ENCODE measurements around the gene FDX1.

The FDX1 gene

DNA sequence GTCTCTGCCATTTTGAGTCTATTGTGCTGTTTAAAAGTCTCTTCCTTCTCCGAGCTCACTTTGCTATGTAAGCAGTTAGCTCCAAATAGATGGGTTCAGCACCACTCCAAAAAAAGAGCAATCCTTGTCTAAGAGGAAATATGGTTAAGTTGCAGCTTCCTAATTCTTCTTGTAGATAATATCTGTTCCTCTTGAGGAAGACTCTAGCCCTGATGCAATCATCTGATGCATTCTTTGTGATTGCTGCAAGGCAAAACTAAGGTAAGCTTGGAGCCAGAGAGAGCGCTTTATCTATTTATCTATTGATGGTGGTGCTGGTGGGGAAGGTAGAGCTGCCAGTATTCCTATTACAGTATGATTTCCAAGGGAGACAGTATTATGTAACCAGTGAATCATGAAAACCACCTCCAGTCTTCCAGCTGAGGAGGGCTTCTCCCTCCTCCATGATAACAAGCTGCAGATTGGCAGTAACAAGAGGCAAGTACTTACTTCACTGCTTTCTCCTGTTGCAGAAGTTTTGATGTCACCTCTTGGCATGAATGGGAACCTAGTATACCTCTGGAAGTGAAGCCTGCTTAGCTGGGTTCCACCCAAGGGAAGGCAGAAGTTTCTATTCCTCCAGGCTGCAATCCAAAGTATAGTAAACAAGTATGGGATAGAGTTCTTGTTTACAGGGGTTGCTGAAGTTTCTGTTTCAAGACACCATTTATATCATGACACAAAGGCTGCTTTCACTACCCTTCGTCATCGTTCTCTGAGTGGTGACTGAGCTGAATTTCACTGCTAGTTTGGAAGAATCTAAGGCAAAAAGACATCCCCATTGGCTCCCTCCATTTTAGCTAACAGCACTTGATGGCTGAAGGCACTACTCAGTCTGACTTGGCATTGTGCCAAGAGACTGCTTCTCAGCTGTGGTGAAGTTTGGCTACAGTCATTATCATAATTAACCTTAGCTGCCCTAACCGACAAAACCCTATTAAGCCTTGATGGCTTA, 49.7 kb downstream of the FDX1 start:
- TF ChIP-seq POLR2AphosphoS5 (IDR thresholded peaks at IDR 0.05; ENCODE audit: low read depth) (peak; percentile 31; the same call in 1 of the 2 replicates), GABPA (IDR thresholded peaks at IDR 0.05; ENCODE audit: low read depth) (no peak), SPI1 (IDR thresholded peaks at IDR 0.05; ENCODE audit: borderline replicate concordance, low read depth) (peak; percentile 35; the same call in 1 of the 2 replicates)
- TF ChIP-seq, protein P1, sequence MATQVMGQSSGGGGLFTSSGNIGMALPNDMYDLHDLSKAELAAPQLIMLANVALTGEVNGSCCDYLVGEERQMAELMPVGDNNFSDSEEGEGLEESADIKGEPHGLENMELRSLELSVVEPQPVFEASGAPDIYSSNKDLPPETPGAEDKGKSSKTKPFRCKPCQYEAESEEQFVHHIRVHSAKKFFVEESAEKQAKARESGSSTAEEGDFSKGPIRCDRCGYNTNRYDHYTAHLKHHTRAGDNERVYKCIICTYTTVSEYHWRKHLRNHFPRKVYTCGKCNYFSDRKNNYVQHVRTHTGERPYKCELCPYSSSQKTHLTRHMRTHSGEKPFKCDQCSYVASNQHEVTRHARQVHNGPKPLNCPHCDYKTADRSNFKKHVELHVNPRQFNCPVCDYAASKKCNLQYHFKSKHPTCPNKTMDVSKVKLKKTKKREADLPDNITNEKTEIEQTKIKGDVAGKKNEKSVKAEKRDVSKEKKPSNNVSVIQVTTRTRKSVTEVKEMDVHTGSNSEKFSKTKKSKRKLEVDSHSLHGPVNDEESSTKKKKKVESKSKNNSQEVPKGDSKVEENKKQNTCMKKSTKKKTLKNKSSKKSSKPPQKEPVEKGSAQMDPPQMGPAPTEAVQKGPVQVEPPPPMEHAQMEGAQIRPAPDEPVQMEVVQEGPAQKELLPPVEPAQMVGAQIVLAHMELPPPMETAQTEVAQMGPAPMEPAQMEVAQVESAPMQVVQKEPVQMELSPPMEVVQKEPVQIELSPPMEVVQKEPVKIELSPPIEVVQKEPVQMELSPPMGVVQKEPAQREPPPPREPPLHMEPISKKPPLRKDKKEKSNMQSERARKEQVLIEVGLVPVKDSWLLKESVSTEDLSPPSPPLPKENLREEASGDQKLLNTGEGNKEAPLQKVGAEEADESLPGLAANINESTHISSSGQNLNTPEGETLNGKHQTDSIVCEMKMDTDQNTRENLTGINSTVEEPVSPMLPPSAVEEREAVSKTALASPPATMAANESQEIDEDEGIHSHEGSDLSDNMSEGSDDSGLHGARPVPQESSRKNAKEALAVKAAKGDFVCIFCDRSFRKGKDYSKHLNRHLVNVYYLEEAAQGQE (IDR thresholded peaks at IDR 0.05; ENCODE audit: insufficient replicate concordance, low read depth): peak; percentile 90
- TF ChIP-seq, protein P2, sequence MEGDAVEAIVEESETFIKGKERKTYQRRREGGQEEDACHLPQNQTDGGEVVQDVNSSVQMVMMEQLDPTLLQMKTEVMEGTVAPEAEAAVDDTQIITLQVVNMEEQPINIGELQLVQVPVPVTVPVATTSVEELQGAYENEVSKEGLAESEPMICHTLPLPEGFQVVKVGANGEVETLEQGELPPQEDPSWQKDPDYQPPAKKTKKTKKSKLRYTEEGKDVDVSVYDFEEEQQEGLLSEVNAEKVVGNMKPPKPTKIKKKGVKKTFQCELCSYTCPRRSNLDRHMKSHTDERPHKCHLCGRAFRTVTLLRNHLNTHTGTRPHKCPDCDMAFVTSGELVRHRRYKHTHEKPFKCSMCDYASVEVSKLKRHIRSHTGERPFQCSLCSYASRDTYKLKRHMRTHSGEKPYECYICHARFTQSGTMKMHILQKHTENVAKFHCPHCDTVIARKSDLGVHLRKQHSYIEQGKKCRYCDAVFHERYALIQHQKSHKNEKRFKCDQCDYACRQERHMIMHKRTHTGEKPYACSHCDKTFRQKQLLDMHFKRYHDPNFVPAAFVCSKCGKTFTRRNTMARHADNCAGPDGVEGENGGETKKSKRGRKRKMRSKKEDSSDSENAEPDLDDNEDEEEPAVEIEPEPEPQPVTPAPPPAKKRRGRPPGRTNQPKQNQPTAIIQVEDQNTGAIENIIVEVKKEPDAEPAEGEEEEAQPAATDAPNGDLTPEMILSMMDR (IDR thresholded peaks at IDR 0.05; ENCODE audit: insufficient read depth, low read length): no peak
- peak; percentile 58 to 74 for DNase-seq (ENCODE audit: low read depth in 1 of 2, low spot score in 1 of 2)
- peak overlapping the region; percentile 53 for H3K27ac ChIP-seq (replicated peaks)
- no peak overlapping the region for H3K4me3 ChIP-seq (replicated peaks; ENCODE audit: insufficient read depth, low read length)
- H3K27me3 ChIP-seq (ENCODE audit: insufficient read depth, poor library complexity, severe bottlenecking): no peaks in the 10 kb centered on the region

DNA sequence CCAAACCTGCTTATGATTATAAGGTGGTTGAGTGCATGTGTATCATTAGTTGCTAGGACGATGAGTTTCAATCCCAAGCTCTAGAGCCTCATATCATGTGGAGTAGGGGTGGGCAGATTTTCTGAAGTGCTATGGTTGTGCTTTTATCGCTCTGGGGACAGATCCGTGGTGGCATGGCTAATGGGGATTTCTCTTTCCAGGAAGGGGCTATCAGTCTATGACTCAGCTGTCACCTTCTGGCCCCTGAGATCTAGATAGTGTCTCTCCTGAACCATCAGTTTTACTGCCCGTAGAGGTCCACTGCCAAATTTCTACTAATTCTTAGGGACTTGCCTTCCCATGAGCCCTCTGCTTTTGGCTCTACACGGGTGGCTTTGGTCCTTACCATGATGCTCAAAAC, 51.8 kb downstream of the FDX1 start:
- no peaks in the 10 kb centered on the region for H3K27me3 ChIP-seq (ENCODE audit: insufficient read depth, poor library complexity, severe bottlenecking)
- no peak for DNase-seq (ENCODE audit: low read depth in 1 of 2, low spot score in 1 of 2)
- H3K4me3 ChIP-seq (replicated peaks; ENCODE audit: insufficient read depth, low read length): no peak overlapping the region
- H3K27ac ChIP-seq (replicated peaks): no peak overlapping the region
- TF ChIP-seq POLR2AphosphoS5 (IDR thresholded peaks at IDR 0.05; ENCODE audit: low read depth) (no peak), GABPA (IDR thresholded peaks at IDR 0.05; ENCODE audit: low read depth) (no peak), SPI1 (IDR thresholded peaks at IDR 0.05; ENCODE audit: borderline replicate concordance, low read depth) (no peak)
- TF ChIP-seq, protein P1 (IDR thresholded peaks at IDR 0.05; ENCODE audit: insufficient replicate concordance, low read depth): no peak
- TF ChIP-seq, protein P2 (IDR thresholded peaks at IDR 0.05; ENCODE audit: insufficient read depth, low read length): no peak

DNA sequence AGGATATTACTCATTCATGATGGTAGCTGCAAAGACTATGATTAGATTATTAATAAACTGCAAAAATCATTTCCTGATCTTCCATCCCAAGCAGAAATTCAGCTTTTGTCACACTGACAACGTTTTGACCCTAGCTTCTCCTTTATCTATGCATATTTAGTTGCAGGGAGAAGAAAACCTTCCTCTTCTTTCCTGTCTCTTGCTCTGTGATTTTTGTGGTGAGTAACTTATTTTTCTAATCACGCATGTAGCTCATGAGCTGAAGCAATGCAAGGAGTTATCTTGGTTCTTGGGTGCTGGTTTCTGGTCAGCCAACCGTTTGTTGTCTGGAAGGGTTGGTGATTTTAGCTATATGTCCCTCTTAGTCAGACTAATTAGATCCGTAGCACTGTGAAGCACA, 56.4 kb downstream of the FDX1 start:
- DNase-seq (ENCODE audit: low read depth in 1 of 2, low spot score in 1 of 2): peak in 1 of 2 experiments; percentile 32
- no peak overlapping the region for H3K4me3 ChIP-seq (replicated peaks; ENCODE audit: insufficient read depth, low read length)
- TF ChIP-seq, protein P1 (IDR thresholded peaks at IDR 0.05; ENCODE audit: insufficient replicate concordance, low read depth): no peak
- TF ChIP-seq SPI1 (IDR thresholded peaks at IDR 0.05; ENCODE audit: borderline replicate concordance, low read depth): no peak
- TF ChIP-seq, protein P2 (IDR thresholded peaks at IDR 0.05; ENCODE audit: insufficient read depth, low read length): no peak
- TF ChIP-seq POLR2AphosphoS5 (IDR thresholded peaks at IDR 0.05; ENCODE audit: low read depth): no peak

More for the DNA sequence above, 56.4 kb downstream of the FDX1 start:
- no peaks in the 10 kb centered on the region for H3K27me3 ChIP-seq (ENCODE audit: insufficient read depth, poor library complexity, severe bottlenecking)
- H3K27ac ChIP-seq (replicated peaks): no peak overlapping the region
